Endothelial cell (in vitro differentiated cells): ENCODE data around the gene PDIA5. TPM values are rescaled to one million over a fixed set of nuclear protein-coding genes. Genes with fewer than 3 reads are reported as not detected.

Experiments used
- DNase-seq: peaks from one replicate; pipeline ENCODE4 v3.0.0; 2021; ENCODE audit warnings: low spot score
- H3K27ac Mint-ChIP-seq: one replicate; pipeline ENCODE4 v1.8.0; 2021; ENCODE audit warnings: mixed read lengths, inconsistent platforms; ENCODE audit not compliant: unreplicated experiment
- H3K27me3 Mint-ChIP-seq: one replicate; pipeline ENCODE4 v1.8.0; 2021; ENCODE audit warnings: mild to moderate bottlenecking, moderate library complexity, mixed read lengths, inconsistent platforms; ENCODE audit not compliant: unreplicated experiment
- H3K36me3 Mint-ChIP-seq: one replicate; pipeline ENCODE4 v1.8.0; 2021; ENCODE audit warnings: mild to moderate bottlenecking, low read depth, mixed read lengths, inconsistent platforms; ENCODE audit not compliant: unreplicated experiment
- H3K4me1 Mint-ChIP-seq: one replicate; pipeline ENCODE4 v1.8.0; 2021; ENCODE audit warnings: mild to moderate bottlenecking, mixed read lengths, inconsistent platforms; ENCODE audit not compliant: unreplicated experiment
- H3K4me3 Mint-ChIP-seq: one replicate; pipeline ENCODE4 v1.8.0; 2021; ENCODE audit warnings: mild to moderate bottlenecking, mixed read lengths, inconsistent platforms; ENCODE audit not compliant: unreplicated experiment
- H3K9me3 Mint-ChIP-seq: one replicate; pipeline ENCODE4 v1.8.0; 2021; ENCODE audit warnings: mixed read lengths, inconsistent platforms; ENCODE audit not compliant: unreplicated experiment
- total RNA-seq: library from RNA; stranded (reverse); fragmentation: NEBNext Ultra II Directional; extraction: Animal tissue kit (Norgen Biotek cat#: 25700); gene quantifications from one replicate; pipeline ENCODE4 v1.2.1, GENCODE V29; 2021; ENCODE audit not compliant: unreplicated experiment
- TF ChIP-seq, protein P1 (sequence below): fragments of 200-600 bp; sonication (generic); IDR thresholded peaks from one replicate; pipeline ENCODE4 v1.5.0; 2021; ENCODE audit warnings: antibody characterized with exemption; ENCODE audit not compliant: unreplicated experiment

Gene PDIA5
- total RNA-seq, 1 donor from 2014 or later = 32.8 TPM

DNA sequence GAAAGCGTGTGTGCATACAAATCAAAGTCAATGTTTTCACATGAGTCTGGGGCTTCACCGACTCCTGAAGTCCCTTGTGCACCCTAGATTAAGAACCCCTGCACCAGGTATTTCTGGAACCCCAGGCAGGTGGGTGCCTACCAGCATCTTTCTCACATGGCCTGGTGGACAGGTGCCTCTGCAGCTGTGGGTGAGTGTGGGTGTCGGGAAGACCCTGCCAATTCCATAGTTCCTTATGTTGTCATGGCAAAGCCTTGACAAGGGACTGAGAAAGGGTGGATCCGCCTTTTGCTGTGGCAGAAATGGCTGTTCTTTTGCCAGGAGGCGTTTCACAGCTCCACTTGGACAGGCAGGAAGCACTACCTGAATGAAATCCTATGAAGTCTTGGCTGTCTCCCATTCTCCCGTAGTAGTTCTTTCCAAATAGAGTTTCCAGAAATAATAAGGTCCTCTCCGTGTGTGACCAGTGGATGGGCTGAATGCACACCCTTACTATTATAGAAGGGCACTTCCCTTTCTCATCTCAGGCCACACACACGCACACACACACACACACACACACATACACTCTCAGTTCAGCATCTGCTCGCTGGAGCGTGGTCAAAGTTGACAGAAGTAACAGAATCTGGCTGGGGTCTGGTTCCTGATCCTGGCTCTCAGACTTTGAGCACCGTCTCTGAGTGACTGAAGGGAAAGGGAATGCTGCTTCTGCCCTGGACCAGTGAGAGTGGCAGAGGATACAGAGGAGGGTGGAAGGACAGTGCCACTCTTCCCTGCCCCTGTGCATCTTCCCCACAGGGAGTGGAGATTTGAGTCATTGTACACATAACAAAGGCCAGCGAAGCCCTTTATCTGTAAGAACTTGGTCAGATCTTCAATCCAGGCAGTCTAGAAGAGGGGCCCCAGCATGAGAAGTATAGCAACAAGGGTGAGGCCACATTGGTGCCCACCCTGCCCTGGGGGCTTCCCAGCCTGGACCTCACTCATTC is 38.7 kb downstream of the PDIA5 start:
- Mint-ChIP-seq H3K27me3 (no peaks in the 10 kb centered on the region), H3K4me3 (no peak overlapping the region), H3K9me3 (no peaks in the 10 kb centered on the region), H3K4me1 (peaks cover 2% of the 10 kb centered on the region), H3K36me3 (peaks cover 34% of the 10 kb centered on the region), H3K27ac (no peak overlapping the region)
- DNase-seq = no peak
- TF ChIP-seq, protein P1, sequence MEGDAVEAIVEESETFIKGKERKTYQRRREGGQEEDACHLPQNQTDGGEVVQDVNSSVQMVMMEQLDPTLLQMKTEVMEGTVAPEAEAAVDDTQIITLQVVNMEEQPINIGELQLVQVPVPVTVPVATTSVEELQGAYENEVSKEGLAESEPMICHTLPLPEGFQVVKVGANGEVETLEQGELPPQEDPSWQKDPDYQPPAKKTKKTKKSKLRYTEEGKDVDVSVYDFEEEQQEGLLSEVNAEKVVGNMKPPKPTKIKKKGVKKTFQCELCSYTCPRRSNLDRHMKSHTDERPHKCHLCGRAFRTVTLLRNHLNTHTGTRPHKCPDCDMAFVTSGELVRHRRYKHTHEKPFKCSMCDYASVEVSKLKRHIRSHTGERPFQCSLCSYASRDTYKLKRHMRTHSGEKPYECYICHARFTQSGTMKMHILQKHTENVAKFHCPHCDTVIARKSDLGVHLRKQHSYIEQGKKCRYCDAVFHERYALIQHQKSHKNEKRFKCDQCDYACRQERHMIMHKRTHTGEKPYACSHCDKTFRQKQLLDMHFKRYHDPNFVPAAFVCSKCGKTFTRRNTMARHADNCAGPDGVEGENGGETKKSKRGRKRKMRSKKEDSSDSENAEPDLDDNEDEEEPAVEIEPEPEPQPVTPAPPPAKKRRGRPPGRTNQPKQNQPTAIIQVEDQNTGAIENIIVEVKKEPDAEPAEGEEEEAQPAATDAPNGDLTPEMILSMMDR = no peak

DNA sequence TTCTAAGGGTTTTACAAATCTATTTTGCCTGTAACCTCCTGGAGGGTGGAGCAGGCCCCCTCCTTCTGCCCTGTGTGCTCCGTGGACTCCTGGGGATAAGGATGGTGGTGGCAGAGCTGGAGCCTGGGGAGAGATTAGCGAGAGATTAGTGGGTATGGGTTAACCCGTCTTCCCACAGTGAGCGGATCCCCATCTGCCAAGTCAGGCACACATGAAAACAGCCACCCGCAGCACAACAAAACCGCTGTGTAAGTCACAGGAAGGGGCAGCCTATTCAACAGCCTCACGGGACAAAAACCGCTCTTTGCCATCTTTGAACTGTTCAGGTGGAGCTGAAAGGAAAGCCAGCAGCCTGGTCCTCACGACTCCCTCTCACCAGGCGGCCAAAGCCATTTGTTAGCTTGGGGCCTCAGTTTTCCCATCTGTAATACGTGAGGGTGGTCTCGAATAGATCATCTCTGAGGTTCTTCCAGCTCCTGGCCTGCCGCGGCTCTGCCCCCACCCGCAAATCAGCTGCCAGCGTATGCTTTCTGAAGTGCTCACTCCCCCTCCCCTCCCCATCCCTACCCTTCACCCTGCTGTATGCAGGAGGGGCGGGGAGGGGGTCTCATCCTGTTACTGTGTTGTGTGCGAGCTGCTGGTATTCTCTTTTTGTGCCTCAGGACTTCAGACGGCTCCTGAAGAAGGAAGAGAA is 43.6 kb downstream of the PDIA5 start:
- no peaks in the 10 kb centered on the region for H3K9me3 Mint-ChIP-seq
- peaks cover 25% of the 10 kb centered on the region for H3K4me1 Mint-ChIP-seq
- TF ChIP-seq, protein P1 = no peak
- H3K4me3 Mint-ChIP-seq = no peak overlapping the region
- DNase-seq = no peak
- H3K36me3 Mint-ChIP-seq = peaks cover 33% of the 10 kb centered on the region
- H3K27me3 Mint-ChIP-seq = peaks cover 4% of the 10 kb centered on the region
- H3K27ac Mint-ChIP-seq = peak overlapping the region; percentile 57

DNA sequence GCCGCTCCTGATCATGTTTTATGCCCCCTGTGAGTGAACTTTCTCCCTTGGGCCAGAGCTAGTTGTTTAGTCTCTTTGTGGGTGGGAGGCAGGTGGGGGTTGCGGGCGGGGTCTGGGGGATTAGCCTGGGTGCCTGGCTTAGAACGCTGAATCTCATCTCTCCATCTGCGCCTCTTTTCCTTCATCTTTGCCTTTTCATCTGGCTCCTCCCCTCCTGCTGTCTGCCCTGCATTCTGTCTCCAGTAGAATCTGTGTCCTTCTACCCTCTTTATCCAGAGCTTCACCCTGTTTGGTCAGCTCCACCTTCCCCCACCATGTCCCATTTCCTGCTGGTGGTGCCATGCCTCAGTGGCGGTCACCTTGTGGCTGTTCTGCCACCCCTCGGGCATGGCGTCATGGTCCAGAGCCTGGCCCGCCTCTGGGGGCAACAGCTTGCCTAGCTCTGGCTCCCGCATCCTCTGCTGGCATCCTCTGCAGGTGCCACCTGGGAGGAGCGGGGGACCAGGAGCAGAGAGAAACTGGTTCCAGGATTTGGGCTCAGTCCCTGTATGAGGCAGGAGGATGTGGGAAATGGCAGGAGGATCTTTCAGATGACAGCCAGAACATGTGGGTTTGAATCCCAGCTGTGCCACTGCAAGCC is 44.3 kb downstream of the PDIA5 start:
- no peaks in the 10 kb centered on the region for H3K9me3 Mint-ChIP-seq
- H3K36me3 Mint-ChIP-seq = peaks cover 33% of the 10 kb centered on the region
- peaks cover 29% of the 10 kb centered on the region for H3K4me1 Mint-ChIP-seq
- peak overlapping the region; percentile 57 for H3K27ac Mint-ChIP-seq
- DNase-seq = no peak
- H3K4me3 Mint-ChIP-seq = no peak overlapping the region
- TF ChIP-seq, protein P1 = no peak
- peaks cover 8% of the 10 kb centered on the region for H3K27me3 Mint-ChIP-seq

DNA sequence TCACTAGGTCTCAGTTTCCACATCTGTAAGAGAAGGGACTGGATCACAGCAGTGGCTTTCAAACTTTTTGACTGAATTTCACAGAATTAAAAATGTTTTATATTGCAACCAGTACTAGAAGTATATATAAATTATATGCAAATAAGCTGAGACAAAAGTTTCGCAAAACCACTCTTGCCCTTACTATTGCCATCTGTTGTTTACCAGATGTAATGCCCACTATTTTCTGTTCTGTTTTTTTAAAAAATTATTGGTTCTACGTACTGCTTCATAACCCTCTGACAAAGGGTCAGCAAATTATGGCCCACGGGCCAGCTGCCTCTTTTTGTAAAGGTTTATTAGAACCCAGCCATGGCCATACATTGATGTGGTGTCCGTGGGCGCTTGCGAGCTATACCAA is 44.8 kb downstream of the PDIA5 start:
- no peak overlapping the region for H3K4me3 Mint-ChIP-seq
- H3K9me3 Mint-ChIP-seq = no peaks in the 10 kb centered on the region
- H3K27ac Mint-ChIP-seq = no peak overlapping the region
- H3K4me1 Mint-ChIP-seq = peaks cover 30% of the 10 kb centered on the region
- H3K27me3 Mint-ChIP-seq = peaks cover 9% of the 10 kb centered on the region
- no peak for DNase-seq
- TF ChIP-seq, protein P1 = no peak
- H3K36me3 Mint-ChIP-seq = peaks cover 33% of the 10 kb centered on the region
